TTC549 (cell line): ENCODE measurements around the gene HMGN4.

Experiments
- FAIRE-seq: peaks from 2 replicates; lab custom pipeline; 2012; peaks lifted over from hg19 to GRCh38; lab: Jason Lieb, UNC

HMGN4 gene

DNA sequence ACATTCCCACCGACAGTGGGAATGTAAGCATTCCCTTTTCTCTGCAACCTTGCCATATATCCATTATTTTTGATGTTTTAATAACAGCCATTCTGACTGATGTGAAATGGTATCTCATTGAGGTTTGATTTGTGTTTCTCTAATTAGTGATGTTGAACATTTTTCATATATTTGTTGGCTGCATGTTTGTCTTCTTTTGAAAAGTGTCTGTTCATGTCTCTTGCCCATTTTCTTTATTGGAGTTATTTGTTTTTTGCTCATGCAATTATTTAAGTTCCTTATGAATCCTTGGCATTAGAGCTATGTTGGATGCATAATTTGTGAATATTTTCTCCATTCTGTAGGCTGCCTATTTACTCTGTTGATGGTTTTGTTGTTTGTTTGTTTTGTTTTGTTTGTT, 40.6 kb downstream of the HMGN4 start:
- no peak for FAIRE-seq

DNA sequence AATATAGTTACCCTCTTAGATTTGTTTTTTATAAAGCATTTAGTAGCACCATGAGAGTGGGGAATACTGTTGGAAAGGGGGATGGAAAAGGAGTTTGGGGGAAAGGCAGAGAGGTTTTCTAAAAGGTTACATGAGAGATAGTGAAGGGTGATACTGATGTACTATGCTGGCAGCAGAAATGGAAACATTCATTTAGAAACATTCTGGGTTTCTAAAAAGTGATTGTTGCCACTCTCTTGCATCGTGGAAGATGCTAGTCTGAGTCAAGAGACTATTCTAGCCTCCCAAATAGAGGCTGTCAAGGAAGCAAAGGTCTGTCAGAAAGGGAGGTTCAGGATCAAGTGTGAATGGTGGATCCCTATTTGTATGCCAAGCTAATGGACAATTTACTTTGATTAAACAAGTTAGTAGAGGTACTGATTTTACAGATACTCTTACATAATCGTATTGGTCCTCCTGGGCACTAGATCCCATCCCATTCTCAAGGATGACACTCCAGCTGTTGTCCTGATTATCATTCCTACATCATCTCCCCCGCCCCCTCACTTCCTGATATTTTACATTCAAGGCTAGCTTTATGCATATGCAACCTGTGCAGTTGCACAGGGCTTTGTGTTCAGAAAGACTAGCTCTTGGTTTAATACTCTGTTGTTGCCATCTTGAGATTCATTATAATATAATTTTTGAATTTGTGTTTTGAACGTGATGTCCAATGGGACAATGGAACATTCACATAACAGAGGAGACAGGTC, 43.2 kb downstream of the HMGN4 start:
- FAIRE-seq: no peak

- no peak for FAIRE-seq
Observed at GRCh38 chr6:26588965-26589364, 50.8 kb downstream of the HMGN4 start.

DNA sequence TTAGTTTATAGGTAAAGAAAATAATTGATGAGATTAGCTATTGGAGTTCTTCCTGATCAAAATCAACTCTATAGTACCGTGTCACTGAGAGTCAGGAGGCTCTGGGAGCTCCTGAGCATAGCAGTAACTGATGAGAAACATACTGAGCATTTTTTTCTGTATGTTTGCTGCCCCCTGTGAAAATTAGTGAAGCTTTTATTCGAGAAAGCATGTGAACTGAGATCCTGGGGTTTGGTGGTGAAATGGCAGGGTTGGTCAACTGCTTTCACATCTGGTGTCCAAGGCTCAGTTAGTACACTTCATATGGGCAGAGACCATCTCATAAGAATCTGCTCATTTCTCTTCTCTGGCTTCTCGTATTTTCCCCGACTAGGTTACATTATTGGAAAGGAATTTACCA, 54.5 kb downstream of the HMGN4 start:
- no peak for FAIRE-seq

DNA sequence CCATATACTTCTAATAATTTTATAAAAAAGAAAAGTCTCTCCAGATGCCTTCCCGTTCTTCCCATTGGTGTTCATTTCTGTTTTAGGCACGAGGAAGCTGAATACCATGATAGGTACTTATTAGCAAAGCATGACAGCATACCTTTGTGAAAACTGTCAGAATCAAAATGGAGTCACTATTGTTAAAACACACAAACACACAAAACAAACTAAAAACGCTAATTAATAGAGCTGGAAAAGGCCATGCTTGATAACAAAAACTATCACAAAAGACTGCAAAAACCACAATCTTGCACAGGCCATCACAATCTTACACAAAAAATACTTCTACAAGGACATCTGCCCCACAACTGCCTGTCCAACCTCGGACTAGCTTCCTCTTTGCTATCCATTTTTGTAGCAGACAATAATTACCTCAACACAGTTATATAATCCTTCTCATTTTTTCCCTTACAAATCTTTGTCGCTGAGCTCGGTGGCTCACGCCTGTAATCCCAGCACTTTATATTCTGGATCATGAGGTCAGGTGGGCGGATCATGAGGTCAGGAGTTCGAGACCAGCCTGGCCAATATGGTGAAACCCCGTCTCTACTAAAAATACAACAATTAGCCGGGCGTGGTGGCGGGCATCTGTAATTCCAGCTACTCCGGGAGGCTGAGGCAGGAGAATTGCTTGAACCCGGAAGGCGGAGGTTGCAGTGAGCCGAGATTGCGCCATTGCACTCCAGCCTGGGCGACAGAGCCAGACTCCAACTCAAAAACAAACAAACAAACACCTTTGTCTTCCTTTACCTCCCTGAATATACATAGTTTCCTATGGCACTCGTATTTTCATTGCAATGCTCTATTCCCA, 55.3 kb downstream of the HMGN4 start:
- no peak for FAIRE-seq

DNA sequence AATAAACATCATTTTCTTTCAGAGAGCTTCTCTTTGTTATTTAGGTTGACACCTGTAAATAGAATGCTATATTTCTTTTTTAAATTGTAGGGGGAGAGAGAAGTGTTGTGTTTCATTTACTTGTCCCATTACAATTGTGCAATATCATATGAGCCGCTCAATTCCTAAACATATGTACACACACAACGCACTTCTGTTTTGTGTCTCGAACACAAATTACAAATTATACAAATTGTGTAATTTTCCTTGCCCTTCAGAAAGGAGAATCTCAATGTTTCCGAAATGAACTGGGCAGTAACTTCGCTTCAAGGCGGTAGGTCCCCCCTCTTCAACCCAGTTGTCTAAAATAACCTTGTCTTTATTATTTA, 55.9 kb downstream of the HMGN4 start:
- FAIRE-seq: no peak

DNA sequence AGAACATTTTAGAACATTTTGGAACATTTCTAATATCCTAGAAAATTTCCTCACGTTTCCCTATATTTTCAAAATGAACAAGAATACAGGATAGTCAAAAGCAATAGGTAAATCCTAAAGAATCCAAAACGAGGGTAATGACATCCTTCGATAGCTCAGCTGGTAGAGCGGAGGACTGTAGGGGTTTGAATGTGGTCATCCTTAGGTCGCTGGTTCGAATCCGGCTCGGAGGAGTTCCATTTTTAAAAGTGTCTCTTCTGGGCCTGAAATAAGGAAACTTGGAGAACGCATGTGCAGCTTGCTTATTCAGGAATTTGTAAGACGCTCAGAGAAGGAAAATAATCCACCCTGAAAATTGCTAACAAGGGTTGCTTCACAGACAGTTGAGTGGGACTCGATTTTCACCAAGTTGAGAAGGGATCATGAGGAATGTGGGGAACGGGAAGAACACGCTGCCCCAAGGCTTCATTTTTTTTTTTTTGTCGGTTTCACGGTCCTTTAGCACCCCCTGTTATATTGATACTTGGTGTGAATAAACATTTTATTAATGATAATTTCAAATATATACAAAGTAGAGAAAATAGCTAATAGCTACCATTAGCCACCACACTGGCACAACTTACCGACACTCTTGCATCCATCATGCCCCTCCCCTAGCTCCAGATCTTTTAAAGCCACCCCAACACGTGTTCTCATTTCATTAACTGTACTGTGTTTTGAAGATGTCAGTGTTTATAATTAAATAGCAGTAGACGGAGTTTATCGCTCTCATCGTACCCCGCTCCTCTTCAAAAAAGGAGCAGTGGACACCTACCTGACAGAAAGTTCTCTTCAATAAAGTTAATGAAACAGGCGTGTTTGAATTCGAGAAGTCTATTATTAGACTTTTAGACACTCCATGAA, 56.8 kb downstream of the HMGN4 start:
- FAIRE-seq: peak; percentile 89

DNA sequence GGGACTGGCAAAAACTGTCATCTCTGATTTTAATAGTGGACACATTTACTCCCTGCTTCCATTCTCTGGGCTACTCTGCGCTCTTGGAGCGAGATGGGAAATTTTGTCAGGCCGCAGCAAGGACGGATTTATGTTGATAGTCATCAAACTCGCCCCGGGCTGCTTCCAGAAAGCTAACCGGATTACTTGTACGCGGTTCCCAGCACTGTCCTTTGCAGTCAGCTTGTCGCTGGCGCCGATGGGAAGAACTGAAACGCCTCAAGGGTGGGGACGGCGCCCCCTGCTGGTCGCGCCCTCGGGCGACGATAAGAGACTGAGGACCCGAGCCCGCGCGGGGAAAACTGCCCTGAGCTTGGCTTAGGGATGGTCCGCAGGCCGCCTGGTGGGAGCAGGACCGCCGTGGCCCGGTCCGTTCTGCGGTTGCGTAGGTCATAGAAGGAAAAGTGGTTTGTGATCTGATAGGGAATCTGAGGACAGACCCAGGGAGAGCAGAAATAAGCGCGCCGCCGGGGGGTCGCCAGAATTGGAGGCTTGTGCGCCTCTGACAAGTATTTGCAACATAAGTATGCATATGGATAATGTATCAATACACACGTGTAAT, 57.6 kb downstream of the HMGN4 start:
- FAIRE-seq: peak; percentile 42
